Thyroid gland (tissue), 4 donors: ENCODE data around the gene HUS1.

Experiments used
- CTCF ChIP-seq, 6 experiments: fragments of 200-600 bp in 3 of 6; fragments of 450-650 bp in 3 of 6; sonication (generic) in 3 of 6; IDR thresholded peaks; one replicate each; pipeline ENCODE4 v1.5.1; 2016 to 2019; ENCODE audit warnings: antibody characterized with exemption in 6 of 6, mild to moderate bottlenecking in 2 of 6, inconsistent platforms in 1 of 6, moderate library complexity in 1 of 6
- POLR2A ChIP-seq, 2 donors: fragments of 450-650 bp; IDR thresholded peaks; one replicate each; pipeline ENCODE4 v1.6.1; 2017; ENCODE audit warnings: antibody characterized with exemption in 2 of 2, mild to moderate bottlenecking in 2 of 2, moderate library complexity in 1 of 2

- TF ChIP-seq CTCF (IDR thresholded peaks at IDR 0.05), result no peak
- TF ChIP-seq POLR2A (IDR thresholded peaks at IDR 0.05), result no peak
These were observed 47.4 kb downstream of the HUS1 start for GRCh38 chr7:47932016-47932415.
